HuH-7.5 (cell line): ENCODE results near the gene PTPRN2.

Experiments used
- DNase-seq: peaks from one replicate; pipeline ENCODE4 v3.0.0; 2011; ENCODE audit warnings: low spot score

PTPRN2 gene

GRCh38 chr7:157641866-157642265 lies 945.8 kb downstream of the PTPRN2 start:
- DNase-seq = no peak

DNA sequence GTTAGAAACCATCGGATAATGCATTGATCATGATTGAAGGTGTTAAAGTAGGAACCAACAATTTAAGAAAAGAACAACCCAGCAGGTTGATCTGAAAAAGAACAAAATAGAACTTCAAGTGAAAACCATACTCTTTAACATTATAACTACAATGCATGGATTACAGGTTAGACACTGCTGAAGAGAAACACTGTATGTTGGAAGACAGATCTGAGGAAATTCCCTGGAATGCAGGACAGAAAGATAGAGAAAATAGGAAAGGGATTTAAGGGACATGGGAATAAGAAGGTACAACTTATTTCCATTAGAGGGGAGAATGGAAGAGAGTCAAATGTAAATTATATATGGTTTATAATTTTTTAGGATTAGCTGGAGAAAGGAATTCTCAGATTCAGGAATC lies 947.5 kb downstream of the PTPRN2 start:
- DNase-seq = no peak

DNA sequence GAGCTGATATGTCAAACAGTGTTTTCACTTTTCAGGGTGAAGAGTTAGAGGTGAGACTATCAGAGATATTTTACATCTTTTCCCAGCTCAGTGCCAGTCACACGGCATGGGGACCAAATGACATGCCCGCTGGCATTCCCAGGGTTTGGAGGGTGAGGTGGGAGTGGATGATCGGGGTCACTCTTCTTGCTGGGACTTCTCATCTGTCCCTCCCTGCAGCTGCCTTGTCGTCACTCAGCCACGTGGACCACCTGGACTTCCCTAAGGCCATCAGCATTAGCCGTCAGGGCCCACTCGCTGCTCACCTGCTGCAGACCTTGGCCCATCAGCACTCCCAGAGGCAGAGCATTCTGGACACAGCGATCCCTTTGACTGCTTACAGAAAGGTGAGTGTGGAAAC lies 949.1 kb downstream of the PTPRN2 start:
- DNase-seq = no peak

DNA sequence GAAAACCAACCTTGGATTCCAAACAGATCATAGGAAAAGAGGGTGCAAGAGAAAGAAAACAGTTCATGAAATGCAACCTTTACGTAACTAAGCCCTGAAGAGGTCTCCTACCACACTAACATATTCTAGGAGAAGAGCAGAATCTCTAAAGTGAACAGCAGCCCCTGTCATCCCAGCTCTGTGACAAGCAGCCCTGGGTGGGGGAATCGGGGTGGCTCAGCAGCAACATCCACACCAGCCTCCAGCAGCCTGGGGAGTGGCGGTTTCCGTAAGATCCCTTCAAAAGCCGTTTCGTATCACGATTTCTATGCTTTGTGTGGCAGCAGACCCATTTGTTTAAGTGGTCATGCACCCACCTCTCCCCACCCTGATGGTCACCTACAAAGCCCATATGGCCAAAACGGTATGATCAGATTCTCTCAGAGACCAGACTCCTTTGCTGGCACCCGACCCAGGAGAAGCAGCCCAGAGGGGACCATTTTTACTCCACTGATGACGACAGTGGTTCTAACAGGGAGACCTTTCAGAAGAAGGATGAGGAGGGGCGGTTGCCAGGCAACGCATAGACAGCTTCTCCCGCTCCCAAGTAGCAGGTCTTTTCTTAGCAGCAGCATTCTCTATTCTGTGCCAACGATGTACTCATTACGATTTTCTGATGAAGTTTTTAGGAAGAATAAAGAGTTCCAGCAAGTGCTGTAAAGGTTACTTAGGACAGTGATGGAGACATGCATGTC lies 950.2 kb downstream of the PTPRN2 start:
- no peak for DNase-seq

- DNase-seq = no peak
Observed at GRCh38 chr7:157635669-157636068, 952.0 kb downstream of the PTPRN2 start.

GRCh38 chr7:157635148-157635500 lies 952.5 kb downstream of the PTPRN2 start:
- no peak for DNase-seq

DNA sequence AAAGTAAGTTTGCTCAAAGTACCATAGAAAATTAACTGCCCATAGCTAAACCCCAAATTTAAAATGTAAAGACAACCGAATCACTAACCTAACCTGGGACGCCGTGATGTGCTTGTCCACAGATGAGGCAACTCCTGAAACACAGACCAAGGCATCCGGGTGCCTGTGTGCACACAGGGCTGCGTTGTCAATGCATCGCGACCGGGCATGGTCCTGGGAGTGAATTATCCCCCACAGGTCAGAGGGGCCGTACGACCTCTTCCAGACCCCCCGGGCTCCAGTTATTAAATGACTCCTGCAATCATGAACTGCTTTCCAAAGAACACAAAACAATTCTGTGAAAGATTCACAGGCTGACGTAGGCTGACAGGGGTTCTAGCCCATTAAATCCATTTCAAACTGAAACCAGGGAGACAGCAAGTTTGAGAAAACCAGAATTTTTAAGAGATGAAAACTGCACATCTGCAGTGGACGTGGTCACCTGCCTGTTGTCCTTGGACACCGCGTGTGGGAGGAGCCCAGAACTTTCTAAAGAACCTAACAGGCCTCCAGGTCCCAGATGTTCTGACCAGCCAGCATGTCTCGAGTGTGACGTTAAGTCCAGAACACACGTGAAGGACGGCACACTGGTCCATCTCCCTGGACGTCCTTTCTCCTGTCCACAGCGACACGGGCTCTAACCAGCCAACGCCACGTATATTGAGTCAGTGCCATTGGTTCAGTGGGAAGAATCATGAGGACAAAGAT lies 953.0 kb downstream of the PTPRN2 start:
- DNase-seq = no peak

DNA sequence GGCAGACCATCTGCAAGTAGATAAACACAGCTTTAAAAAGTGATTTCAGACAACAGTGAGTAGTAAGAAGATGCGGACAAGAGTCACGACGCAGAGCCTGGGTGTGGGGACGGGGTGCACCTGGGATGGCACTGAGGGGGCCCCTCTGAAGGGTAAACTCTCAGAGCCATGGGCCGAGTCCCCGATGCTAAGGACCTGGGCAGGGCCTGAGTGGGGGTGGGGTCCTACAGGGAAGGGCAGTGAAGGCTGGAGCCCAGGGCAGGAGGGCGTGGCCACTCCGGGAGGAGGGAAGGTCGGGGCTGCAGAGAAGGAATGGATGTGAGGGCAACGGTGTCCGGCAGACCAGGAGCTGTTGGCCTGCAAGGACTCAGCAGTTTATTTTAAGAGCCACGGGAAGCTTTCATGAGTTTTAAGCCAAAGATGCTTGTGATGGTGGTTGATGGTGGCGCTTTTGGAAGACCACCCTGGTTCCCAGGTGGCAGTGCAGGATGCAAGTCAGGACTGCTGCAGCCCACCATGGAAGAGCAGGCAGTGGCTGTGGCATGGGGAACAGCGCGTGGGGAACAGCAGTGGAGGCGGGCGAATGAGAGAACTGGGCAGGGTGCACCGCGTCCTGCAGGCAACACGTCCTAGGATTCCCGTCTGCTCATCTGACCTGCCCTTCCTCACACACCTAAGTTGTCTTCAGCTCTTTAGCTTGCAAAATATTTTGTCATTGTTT lies 954.0 kb downstream of the PTPRN2 start:
- DNase-seq = no peak

GRCh38 chr7:157630301-157630853 lies 957.2 kb downstream of the PTPRN2 start:
- no peak for DNase-seq

GRCh38 chr7:157628456-157628855 lies 959.2 kb downstream of the PTPRN2 start:
- DNase-seq = no peak

DNA sequence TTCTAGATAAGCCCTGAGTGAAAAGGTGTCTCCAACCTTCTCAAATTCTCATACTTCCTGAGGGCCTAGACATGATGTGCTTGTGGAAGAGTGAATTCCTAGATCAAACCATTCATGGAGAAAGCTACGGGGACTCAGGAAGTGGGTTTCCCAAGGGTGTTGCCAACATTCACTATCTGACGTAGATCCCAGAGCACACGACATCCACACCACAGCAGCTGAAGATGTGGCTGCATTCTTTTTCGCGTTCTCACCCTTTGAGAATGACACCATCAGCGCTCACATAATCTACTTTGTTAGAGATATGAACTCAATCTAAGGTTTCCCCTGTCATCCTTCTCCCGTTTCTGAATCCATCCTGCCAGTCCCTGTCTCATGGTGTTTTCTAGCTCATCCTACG lies 960.0 kb downstream of the PTPRN2 start:
- no peak for DNase-seq

DNA sequence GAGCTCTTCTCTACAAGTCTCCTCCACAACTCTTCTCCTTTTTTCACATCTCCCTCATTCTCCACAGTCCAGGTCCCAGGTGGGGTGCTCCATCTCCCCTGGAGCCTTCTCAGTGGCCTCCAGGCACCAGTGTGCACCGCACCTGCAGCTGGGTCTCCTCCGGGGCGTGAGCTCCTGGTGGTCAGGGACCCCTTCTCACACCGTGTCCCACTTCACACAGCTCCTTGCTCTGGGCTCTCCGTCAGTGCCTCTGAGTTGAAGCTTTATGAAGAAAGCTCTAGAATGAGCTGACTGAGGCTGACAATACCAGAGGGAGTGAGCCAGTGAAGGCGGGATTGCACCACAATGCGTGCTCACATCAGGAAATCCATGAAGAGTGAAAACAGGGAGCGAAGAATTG lies 960.6 kb downstream of the PTPRN2 start:
- DNase-seq = no peak

- DNase-seq = no peak
Observed at GRCh38 chr7:157625973-157626742, 961.5 kb downstream of the PTPRN2 start.

DNA sequence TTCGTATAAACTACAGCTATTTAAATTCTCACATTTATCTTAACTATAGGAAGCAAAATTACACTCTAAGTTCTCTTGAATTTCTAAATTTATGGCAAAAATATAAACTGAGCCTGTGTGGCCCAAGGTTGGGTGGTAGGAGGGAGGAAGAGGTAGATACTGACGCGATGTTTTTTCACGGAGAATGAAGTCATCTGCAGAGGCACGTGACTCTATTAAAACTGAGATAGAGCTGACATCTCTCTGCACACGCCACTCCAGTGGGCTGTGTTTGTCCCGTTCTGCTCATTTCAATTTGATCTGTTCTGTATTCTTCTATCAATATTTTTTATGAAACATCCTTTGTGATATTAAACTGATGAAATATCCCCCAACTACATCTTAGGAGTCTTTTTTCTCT lies 964.1 kb downstream of the PTPRN2 start:
- no peak for DNase-seq

GRCh38 chr7:157622408-157623205 lies 965.0 kb downstream of the PTPRN2 start:
- DNase-seq = no peak

DNA sequence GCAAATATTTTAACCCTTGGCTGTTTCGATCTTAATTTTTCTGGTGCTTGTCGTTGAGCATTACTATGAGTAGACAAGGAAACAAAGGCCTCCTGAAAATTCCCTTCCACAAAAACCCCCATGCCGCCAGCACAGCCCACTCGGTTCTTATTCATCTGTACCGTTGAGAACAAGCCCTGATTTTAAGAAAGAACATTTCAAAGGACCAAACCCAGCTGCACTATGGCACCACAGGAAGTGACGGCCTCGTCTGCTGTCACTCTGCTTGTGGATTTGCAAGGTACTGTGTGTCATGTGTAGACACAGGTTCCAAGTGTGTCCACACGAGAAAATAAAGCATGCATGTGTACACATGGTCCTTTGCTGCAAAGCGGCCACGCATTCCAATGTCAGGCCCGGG lies 965.6 kb downstream of the PTPRN2 start:
- no peak for DNase-seq

DNA sequence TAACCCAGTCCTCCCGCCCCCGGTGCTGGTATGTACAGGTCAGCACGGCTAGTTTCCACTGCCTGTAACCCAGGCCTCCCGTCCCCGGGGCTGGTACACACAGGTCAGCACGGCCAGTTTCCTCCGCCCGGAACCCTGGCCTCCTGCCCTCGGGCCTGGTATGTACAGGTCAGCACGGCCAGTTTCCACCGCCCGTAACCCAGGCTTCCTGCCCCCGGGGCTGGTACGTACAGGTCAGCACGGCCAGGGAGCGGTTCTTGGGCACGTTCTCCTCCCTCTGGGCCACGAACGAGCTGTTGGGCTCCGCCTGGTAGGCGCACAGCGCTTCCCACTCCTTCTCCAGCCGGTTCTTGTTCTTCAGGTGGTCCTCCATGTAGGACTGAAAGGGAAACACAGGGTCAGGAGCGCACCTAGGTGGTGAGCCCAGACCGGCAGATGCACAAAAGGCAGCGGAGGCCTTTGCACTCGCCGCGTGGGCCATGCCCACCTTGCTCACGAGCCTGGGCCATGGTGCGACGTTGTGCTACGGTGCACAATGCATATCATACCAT lies 966.4 kb downstream of the PTPRN2 start:
- no peak for DNase-seq

GRCh38 chr7:157620616-157621015 lies 967.0 kb downstream of the PTPRN2 start:
- no peak for DNase-seq

GRCh38 chr7:157619753-157620525 lies 967.7 kb downstream of the PTPRN2 start:
- DNase-seq = no peak
